Spleen (tissue), 7 donors: ENCODE data around the gene NFATC2.

Experiments used
- CTCF ChIP-seq, 11 experiments: fragments of 200-600 bp in 7 of 11; fragments of 450-650 bp in 4 of 11; sonication (generic) in 4 of 11; IDR thresholded peaks in 8 of 11; conservative IDR thresholded peaks in 3 of 11; 1 replicate in 7 of 11; 2 replicates in 4 of 11; pipeline versions ENCODE4 v1.4.0 to v1.8.0; 2016 to 2021; ENCODE audit warnings: antibody characterized with exemption in 11 of 11, inconsistent platforms in 4 of 11, mild to moderate bottlenecking in 1 of 11
- POLR2A ChIP-seq, 3 donors: fragments of 450-650 bp; IDR thresholded peaks; one replicate each; pipeline ENCODE4 v1.5.1; 2017; ENCODE audit warnings: antibody characterized with exemption in 3 of 3, mild to moderate bottlenecking in 1 of 3
- POLR2AphosphoS5 ChIP-seq, 3 donors: sonication (generic); formaldehyde crosslinking; IDR thresholded peaks; one replicate each; pipeline ENCODE4 v1.5.1; 2017; ENCODE audit warnings: antibody characterized with exemption in 3 of 3
- donor health status: DM: no; HTN: no; CAD: no; lungs with moderate emphysema.
- donor health status: DM: no; HTN: no; CAD: no.
- donor health status: DM: no; HTN: no; CAD: no.

GRCh38 chr20:51526106-51526470, 16.4 kb downstream of the NFATC2 start:
- TF ChIP-seq CTCF (IDR thresholded peaks at IDR 0.05 in 8 of 11, conservative IDR thresholded peaks at IDR 0.05 in 3 of 11), result no peak
- no peak for TF ChIP-seq POLR2A (IDR thresholded peaks at IDR 0.05)
- TF ChIP-seq POLR2AphosphoS5 (IDR thresholded peaks at IDR 0.05), result no peak
